Ammon's horn (tissue), 1 donor: Measurements from ENCODE around the gene TKFC.
A peak's percentile ranks its signal among the peaks of the same experiment; 100 is the strongest.

Experiments
- DNase-seq: peaks from one replicate; pipeline ENCODE4 v3.0.0-alpha.2; 2016; ENCODE audit warnings: low spot score

The TKFC gene, protein sequence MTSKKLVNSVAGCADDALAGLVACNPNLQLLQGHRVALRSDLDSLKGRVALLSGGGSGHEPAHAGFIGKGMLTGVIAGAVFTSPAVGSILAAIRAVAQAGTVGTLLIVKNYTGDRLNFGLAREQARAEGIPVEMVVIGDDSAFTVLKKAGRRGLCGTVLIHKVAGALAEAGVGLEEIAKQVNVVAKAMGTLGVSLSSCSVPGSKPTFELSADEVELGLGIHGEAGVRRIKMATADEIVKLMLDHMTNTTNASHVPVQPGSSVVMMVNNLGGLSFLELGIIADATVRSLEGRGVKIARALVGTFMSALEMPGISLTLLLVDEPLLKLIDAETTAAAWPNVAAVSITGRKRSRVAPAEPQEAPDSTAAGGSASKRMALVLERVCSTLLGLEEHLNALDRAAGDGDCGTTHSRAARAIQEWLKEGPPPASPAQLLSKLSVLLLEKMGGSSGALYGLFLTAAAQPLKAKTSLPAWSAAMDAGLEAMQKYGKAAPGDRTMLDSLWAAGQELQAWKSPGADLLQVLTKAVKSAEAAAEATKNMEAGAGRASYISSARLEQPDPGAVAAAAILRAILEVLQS

DNA sequence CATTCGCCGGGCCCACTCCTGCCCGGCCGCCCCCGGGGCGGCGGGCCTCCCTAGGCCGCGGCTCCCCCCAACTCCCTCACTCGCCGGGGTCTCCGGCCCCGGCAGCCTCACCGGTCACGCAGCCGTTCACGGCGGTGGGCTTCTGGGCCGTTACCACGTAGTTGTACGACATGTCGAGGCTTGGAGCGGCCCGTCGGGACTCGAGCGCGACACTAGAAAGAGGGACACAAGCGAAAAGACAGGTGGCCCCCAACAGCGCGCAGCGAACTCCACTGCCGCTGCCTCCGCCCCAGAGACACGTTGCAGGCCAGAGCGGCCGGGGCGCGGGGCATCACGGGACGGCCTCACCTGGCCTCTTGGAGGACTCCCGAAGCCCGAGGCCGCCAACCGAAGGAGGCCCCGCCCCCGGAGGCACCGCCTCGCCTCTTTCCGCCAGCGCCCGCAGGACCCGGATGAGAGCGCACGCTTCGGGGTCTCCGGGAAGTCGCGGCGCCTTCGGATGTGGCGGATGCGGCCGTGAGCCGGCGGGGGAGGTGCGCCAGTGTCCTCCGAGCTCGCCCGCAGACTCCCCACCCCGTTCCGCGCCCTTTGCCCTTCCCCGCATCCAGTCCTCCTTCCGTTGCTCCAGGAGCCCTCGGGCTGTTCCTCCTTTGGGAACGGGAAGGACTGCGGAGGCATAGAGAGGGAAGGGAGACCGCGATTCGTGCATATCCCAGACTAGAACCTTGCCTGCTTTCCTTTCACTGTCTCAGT is at the start of gene TKFC, which contains the start of gene DDB1:
TKFC (plus strand) TSS at position 432 of the 753 bp plus-strand sequence. CDS start 1,501 bp downstream, outside the sequence.
DDB1 (minus strand) TSS at position 309 of the 753 bp plus-strand sequence; CDS start at position 172, 137 bp downstream.
- DNase-seq, result peak; percentile 94

DNA sequence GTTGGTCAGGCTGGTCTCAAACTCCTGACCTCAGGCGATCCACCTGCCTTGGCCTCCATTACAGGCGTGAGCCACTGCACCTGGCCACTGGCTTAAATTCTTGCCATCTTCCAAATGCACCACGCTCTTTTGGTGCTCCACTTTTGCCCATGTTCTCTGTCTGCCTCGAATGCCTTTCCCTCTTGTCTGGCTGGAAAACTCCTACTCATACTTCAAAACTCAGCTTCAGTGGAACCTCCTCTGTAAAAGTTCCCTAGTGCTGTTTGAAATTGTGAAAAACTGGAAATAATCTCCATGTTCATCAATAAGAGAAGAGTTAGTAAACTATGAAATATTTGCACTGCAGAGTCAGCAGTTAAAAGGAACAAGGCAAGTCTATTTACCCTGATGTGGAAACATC is 49.4 kb upstream of the TKFC start:
- no peak for DNase-seq

DNA sequence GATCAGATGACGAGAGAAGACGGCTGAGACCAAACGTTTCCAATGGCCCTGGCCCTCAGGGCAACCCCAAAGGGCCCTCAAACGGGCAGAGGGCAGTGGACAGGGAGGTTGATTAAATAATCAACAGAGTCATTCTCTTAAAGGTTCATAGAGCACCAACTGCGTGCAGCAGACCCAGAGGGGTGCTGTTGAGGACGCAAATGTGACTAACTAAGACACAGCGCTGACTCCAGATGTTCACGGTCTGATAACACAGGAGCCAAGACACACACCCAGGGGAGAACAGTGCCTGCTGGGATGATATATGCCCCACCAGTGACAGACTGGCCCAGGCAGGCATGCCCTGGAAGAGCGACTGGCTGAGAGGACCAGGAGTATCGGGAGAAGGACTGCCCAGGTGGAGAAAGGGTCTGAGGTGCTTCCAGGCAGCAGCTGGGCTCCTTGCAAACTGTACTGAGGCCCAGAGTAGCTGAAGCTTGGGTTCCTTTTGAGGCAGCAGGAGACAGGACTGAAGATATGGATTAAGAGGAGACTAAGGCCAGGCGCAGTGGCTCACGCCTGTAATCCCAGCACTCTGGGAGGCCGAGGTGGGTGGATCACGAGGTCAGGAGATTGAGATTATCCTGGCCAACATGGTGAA is 45.6 kb upstream of the TKFC start:
- no peak for DNase-seq

DNA sequence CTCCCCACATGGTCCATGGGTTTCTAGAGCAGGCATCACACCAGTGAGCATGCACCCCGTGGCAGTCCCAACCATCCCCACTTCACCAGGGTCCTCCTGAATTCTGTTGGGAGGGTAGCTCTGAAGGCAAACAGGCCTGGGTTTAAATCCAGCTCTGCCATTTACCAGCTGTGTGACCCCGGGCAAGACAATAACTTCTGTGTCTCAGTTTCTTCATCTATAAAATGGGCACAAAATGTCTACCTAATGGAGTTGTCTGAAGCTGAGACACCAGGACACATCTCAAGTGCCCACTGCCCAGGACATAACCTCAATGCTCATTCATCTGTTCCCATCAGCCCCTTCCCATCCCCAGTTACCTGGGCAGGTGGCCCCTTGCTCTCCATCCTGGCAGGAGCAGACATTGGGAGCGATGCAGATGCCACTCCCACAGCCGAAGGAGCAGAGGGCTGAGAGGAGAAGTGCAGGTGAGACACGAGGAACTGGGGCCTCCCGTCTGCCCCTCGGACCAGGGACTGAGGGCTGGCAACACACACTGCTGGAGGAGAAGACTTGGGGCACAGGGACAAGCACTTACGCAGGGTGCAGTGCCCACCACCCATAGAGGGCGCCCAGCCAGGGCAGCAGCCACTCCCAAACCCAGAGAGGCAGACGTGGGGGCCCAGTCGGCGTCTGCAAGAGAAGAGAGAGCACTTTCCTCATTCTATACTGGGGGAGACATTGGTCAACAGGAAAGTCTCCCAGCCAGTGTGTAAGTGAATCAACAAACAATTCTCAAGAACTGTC is 41.9 kb upstream of the TKFC start:
- DNase-seq, result no peak

DNA sequence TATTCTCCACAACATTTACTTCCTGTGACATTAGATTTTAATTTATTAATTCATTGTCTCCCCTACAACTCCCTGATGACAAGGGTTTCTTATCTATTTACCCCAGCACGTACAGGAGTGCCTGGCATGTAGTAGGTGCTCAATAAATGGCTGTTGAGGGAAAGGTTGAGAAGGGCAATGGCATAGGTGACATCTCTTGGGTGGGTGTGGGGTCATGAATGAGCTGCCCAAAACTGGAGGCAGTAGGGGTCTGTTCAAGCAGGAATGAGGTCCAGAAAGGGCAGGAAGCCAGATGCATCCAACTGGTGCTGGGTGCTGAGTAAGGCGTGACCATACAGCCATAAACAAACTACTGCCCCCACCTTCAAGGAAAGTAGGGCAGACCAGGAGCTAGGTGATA is 40.7 kb upstream of the TKFC start:
- DNase-seq, result no peak

DNA sequence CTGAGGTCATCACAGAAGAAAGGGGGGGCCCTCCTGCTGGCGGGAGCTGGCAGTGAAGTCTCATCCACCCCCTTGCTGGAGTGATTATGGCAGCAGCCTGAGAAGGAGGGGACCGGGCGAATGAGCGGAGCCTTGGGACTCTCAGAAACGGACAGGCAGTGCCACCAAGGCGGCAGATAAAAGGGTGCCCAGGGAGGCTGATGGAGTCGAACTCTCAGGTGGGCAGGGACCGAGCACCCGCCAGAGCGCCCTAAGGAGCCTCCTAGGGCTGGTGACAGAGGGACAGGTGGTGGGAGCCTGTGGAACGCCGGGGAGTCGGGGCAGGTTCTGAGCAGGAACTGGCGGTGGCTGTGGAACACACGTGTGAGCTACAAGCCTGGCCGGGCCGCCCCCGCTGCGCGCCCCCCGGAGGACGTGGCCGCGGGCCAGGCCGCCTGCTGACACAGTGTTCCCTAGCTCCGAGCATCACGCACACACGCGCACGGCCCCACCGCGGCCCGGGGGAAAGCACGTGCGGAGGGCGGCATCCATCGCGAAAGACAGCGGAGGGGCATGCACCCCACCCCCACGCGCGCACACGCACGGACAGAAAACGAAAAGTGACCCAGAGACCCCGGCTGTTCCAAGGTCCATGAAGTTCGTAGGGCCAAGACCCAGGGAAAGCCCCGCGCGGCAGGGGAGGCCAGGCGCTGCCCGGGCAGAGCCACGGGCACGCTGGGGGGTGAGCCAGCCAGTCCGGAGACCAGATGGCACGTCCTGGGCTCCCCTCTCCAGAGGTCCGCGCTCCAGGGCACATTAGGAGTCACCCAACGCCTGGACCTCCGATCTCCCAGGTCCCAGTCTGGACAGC is 38.9 kb upstream of the TKFC start:
- DNase-seq, result no peak

DNA sequence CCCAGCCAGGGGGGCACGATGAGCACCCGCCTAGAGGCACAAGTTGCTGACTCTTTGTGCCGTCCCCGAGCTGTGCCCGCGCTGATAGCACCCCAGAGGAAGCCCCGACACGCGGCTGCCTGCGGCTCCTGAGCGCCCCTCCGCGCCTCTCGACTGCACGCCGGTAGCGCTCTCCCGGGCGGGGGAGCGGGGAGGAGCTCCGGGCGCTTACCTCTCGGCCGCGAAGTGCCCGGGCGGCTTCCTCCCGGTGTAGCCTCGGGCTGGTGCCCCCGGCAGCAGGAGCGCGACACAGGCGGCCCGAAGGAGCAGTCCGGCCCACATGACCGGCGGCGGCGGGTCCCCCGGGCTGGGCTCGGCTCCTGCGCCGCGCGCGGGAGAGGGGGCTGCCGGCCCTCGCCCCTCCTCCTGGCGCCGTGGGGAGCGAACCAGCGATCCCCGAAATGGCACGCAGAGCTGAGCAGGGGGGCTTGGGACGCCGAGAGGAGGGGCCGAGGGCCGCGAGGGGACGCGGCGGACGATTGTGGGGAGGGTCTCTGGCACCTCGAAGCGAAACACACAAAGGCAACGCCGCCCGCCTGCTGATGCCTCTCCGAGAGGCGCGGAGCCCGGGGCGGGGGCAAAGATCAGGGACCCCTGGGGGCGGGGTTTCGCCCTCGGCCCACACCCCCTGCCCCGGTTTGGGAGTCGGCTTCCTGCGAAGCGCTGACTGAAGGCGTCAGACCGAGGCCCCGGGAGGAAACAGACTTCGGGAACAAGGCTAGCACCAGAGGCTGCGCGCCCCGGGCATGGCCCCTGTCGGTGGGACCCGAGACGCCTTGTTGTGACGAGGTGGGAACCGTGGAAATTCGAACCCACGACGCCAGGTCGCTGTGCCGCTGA is 38.1 kb upstream of the TKFC start, which contains the start of gene VWCE:
VWCE (minus strand) TSS at position 600 of the 879 bp plus-strand sequence; CDS start at position 321, 279 bp downstream.
- peak; percentile 69 for DNase-seq

DNA sequence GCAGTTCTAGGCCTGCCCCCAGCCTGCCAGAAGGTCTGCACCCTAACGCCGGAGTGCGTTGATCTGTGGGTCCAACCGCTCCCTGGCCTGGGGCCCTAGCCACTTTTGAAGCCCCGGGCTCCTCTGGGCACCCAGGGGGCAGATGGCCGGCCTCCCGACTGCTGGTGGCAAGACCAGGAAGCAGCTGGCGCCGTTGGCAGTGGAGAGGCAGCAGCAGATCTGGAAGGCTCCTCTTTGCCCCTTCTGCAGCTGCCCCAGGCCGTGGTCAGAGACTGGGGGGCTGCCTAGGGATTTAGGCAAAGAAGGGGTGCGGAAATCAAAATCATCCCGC is 37.5 kb upstream of the TKFC start:
- DNase-seq, result no peak

DNA sequence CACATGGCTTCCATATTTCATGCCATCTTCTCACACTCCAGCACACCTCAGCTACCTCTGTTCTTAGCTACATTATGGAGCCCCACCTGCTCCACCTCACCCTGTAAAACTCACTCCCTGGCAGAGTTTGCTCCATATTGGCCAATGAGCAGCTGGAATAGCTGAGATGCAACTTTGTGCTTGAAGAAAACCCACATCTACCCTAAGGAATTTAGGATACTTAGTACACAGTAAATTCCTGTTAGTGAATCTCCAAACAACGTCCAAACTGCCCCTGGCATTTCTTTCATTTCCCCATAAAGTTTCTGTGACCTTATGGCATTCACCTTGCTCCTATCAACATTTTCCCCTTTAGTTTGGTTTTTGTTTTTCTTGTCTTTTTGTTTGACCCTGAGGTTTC is 35.7 kb upstream of the TKFC start:
- DNase-seq, result no peak

DNA sequence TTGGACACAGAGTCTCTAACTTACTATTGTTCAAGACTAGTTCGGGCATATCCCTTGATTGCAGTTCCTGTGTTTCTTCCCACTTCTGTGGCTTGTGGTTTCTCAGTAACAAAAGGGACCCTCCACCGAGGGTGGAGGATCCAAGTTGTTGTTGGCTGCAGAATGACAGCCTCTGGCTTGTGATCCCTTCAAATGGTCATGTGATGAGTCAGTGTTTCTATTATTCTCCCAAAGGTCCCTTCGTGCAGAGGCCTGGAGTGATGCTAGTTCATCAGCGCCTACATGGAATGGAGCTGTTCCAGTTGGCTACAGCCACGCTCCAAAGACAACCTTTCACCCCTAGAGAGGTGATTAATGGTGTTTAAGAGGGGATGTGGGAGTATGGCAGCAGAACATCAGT is 35.3 kb upstream of the TKFC start:
- peak; percentile 54 for DNase-seq

DNA sequence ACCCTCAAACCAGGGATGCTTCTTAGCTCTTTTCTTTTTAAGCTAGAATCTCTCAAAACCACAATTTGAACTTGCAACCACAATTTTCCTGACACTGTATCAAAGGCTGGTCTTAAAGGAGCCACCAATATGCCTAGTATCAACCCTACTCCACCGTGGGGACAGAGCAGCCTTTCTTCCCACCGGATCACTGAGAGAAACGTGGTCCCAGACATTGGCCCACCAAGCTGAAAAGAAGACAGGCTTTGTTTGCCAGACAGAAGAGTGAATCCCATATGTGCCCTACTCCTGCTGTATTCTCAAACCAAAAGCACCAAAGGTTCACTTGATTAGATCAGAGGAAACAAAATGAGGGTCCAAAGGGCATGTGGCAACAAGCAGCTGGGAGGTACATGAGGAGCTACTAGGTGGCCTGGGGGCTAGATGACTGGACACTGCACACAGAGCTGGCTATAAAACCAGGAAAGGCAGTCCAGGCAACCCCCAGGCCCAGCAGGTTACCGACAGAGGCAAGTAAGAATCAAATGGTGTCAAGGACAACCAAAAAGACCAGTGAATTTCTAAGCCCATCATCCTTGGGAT is 34.3 kb upstream of the TKFC start:
- no peak for DNase-seq

DNA sequence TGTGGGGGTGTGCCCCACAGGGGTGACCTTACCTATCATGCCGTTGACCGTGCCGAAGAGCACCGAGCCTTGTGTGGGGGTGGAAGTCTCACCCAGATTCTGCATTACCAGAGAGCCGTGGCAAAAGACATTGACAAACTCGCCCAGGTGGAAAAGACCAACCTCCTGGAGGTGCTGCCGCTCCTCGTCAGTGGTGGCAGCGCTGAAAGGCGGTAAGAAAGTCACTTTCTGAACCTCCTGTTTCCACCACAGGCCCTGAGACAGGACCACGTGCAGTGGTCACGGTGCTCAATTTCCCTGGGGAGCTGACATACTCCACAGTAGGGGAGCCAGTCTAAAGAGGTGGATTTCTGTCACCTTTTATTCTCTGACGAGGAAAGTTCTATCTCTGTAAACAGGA is 30.5 kb upstream of the TKFC start:
- DNase-seq, result no peak

DNA sequence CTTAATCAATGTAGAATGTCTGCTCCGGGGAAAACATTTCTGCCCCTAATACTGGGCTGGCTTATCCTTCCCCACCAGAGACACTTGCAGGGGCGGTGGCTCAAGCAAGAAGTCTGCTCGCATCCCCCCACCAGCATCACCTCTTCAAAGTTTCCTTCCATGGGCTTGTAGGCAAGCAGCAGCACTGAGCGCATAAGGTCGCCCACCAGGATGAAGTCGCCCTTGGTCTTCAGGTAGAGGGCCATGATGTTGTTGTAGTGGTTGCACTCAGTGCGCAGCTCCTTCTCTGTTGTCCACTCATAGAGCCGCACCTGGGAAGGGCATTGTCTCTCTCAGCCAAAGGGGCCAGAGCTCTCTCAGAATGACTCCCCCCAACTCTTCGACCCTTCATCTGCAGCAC is 29.3 kb upstream of the TKFC start:
- DNase-seq, result no peak

DNA sequence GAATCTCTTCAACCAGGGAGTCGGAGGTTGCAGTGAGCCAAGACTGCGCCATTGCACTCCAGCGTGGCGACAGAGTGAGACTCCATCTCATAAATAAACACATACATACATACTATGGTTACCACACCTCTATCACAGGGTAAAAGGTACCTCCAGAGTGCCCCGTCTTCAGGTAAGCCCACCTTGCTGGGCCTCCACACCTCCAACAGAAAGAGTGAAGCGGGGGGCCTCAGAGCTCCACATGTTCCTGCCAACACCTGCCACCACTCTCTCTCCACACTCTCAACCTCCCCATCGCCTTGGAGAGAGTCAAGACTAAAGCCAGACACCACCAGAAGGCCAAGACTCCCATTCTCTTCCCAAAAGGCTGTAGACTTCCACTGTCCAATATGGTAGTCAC is 27.6 kb upstream of the TKFC start:
- no peak for DNase-seq

DNA sequence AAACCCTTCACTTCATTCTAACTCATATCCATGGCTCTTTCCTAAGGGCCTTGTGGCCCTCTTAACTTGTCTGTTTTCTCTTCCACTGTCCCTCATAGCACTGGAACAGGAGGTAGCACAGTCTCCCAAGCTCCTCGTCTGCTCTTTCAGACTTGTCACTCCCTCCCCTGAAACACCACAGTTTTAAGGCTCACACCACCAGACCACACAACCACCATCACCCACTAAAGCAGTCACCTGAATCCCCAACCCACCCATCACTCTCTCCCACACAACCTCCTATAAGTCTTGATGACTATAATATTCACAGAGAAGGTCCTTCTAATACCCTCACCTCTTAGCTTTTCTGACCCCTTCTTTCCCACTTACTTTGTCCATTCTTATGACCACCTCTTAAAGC is 26.8 kb upstream of the TKFC start:
- DNase-seq, result no peak

DNA sequence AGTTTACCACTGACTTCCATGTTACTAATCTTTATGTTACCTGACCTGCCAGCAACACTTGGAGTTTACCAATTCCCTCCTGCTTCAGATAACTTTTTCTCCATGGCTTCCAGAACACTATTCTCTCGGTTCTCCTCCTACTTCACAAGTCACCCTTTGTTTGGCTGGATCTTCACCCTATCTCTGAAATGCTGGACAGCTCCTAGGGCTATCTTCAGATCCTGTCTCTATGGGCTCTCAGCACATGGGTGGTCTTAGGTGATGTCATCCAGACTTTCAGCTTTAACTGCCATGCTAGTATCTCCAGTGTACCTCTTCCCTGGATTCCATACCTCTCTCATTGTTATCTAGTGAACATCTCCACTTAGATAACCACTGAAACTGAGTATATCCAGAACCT is 25.7 kb upstream of the TKFC start:
- no peak for DNase-seq

DNA sequence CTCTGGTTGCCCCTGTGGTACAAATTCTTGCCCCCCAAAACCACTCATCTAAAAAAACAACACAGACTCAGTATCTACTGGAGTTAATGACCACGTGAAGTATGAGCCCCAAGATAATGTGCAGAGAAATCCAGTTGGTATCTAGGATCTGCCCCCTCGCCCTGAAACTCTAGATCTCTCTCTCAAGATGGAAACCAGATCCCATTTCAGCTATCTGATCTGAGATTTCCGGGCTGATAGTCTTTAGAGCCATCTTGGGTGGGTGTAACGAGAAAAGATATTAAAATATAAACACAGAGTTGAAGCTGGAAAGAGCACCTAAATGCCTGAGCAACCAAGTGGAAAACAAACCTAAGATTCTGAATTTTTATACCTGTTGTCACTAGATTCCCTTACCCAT is 23.9 kb upstream of the TKFC start:
- DNase-seq, result no peak

DNA sequence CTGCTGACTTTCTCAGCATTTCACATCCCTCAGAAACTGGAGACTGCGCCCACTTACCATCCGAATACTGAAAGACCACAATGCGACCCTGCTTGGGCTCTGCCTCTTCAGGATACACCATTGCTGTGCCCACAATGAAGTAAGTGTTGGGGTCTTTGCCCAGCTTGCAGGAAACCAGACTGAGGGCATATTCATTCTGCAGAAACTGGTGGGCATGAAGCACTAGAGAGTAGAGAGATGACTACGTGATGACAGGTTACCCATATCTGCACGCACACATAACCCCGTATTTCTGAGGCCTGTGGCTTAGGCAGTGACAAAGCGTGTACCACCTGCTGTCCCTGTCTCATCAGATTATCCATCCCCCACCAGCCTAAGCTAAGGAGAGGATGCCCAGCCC is 23.3 kb upstream of the TKFC start:
- DNase-seq, result no peak

DNA sequence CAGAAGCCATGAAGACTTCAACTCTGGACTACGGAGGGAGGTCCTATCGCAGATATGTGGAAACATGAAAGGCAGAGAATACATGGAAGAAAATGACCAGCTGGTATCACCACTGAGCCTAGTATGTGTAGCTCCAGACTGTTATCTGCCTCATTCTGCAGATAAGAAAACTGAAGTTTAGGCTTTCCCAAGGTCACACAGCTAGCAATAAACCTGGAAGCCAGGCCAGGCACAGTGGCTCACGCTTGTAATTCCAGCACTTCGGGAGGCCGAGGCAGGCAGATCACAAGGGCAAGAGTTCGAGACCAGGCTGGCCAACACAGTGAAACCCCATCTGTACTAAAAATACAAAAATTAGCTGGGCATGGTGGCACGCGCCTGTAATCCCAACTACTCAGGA is 22.3 kb upstream of the TKFC start:
- no peak for DNase-seq
